Sigmoid colon (tissue), 7 donors: ENCODE measurements around the gene EDARADD. TPM values are rescaled to one million over a fixed set of nuclear protein-coding genes. Genes with fewer than 3 reads are reported as not detected.

ENCODE experiments used
- DNase-seq: peaks from one replicate; pipeline ENCODE4 v3.0.0-alpha.2; 2019
- H3K27ac ChIP-seq, 4 donors: fragments of 200-600 bp; sonication (generic); one replicate each; pipeline ENCODE4 v1.5.1; 2016 to 2019; ENCODE audit warnings: mild to moderate bottlenecking in 1 of 4
- H3K27me3 ChIP-seq, 3 donors: fragments of 200-600 bp; sonication (generic); one replicate each; pipeline ENCODE4 v1.5.1; 2019; ENCODE audit warnings: mild to moderate bottlenecking in 1 of 3
- H3K36me3 ChIP-seq, 4 donors: fragments of 200-600 bp; sonication (generic); one replicate each; pipeline ENCODE4 v1.5.1; 2016 to 2019
- H3K4me1 ChIP-seq, 4 donors: fragments of 200-600 bp; sonication (generic); one replicate each; pipeline ENCODE4 v1.5.1; 2017 to 2019
- H3K4me3 ChIP-seq, 4 donors: fragments of 200-600 bp; sonication (generic); one replicate each; pipeline ENCODE4 v1.5.1; 2017 to 2019; ENCODE audit warnings: mild to moderate bottlenecking in 2 of 4, moderate library complexity in 1 of 4
- H3K9me3 ChIP-seq, 4 donors: fragments of 200-600 bp in 3 of 4; sonication (generic) in 3 of 4; one replicate each; pipeline versions ENCODE4 v1.5.1 to v1.6.1; 2013 to 2019
- CTCF ChIP-seq, 4 experiments: fragments of 450-650 bp in 3 of 4; fragments of 200-600 bp in 1 of 4; IDR thresholded peaks; one replicate each; pipeline ENCODE4 v1.5.1; 2016 to 2019; ENCODE audit warnings: antibody characterized with exemption in 4 of 4, mild to moderate bottlenecking in 3 of 4, moderate library complexity in 2 of 4
- EP300 ChIP-seq, 4 donors: sonication (generic); formaldehyde crosslinking; IDR thresholded peaks; one replicate each; pipeline ENCODE4 v1.6.1; 2017; ENCODE audit warnings: antibody characterized with exemption in 4 of 4
- POLR2A ChIP-seq, 2 donors: fragments of 450-650 bp; IDR thresholded peaks; one replicate each; pipeline ENCODE4 v1.6.1; 2016; ENCODE audit warnings: antibody characterized with exemption in 2 of 2, mild to moderate bottlenecking in 2 of 2, moderate library complexity in 2 of 2
- POLR2AphosphoS5 ChIP-seq, 4 donors: sonication (generic); formaldehyde crosslinking; IDR thresholded peaks; one replicate each; pipeline ENCODE4 v1.6.1; 2017; ENCODE audit warnings: antibody characterized with exemption in 4 of 4
- WGBS, 2 donors: extraction: QIAGEN DNeasy Blood & Tissue Kit; methylation state at CpG; one replicate each; pipeline ENCODE4 v1.1.7; 2013; 5-methylcytosine and 5-hydroxymethylcytosine counted together
- intact Hi-C: fragments of 100-400 bp; cut with DNase I; formaldehyde crosslinking; loops from one replicate; pipeline ENCODE4 v1.15.1; 2023
- polyA plus RNA-seq, 3 donors: library from polyadenylated mRNA; stranded (reverse); fragments of 200-250 nt; gene quantifications; one replicate each; pipeline ENCODE4 v1.2.3, GENCODE V29; 2013
- total RNA-seq, 4 donors: library from RNA; depleted of rRNA; stranded (reverse); fragments of >200 nt; gene quantifications; one replicate each; pipeline ENCODE4 v1.1.0, GENCODE V29; 2016
- donor health status: healthy with polysubstance abuse.
- donor health status: Bipolar disorder and iron deficiency.
- donor health status: healthy.

EDARADD gene
- total and polyA plus RNA-seq, 7 donors: under 0.01 to 0.41 TPM; not detected in 5

DNA sequence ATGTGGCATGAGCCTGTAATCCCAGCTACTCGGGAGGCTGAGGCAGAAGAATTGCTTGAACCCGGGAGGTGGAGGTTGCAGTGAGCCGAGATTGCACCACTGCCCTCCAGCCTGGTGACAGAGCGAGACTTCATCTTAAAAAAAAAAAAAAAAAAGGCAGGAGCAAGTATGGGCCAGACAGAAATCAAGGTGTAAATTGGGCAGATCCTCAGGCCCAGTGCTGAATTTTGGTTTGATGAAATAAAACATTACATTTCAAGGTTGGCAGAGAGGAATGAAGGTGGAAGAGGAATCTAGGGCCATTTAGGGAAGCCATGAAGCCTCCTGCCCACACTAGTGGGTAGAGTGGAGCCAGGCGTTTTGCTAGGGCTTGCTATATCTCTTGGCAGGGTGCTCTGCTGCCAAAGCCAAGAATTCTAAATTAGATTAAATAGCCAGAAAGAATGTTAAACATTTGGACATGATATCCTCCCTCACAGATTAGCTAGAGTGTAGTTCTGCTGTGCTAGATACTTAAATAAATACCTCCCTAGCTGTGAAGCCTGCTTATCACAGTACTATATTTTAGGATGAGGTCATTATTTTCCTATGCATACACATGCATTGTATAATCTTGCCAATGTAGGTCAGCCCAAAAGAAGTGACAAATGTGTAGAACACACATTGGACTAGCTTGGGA is 113.1 kb downstream of the EDARADD start:
- 79 to 88% methylated on average over 5 of the region's 5 CpGs for WGBS, 2 donors
- intact Hi-C loops: no loop called here
- H3K4me3 ChIP-seq: no peak overlapping the region
- H3K27ac ChIP-seq: peak overlapping the region in 1 of 4 donors; percentile 70
- H3K27me3 ChIP-seq: no peaks in the 10 kb centered on the region
- peaks cover 0 to 11% (median 6%) of the 10 kb centered on the region in 4 donors for H3K4me1 ChIP-seq
- TF ChIP-seq CTCF (IDR thresholded peaks at IDR 0.05) (no peak), EP300 (IDR thresholded peaks at IDR 0.05) (no peak), POLR2AphosphoS5 (IDR thresholded peaks at IDR 0.05) (no peak), POLR2A (IDR thresholded peaks at IDR 0.05) (no peak)
- no peaks in the 10 kb centered on the region for H3K36me3 ChIP-seq
- H3K9me3 ChIP-seq: no peaks in the 10 kb centered on the region
- DNase-seq: no peak

DNA sequence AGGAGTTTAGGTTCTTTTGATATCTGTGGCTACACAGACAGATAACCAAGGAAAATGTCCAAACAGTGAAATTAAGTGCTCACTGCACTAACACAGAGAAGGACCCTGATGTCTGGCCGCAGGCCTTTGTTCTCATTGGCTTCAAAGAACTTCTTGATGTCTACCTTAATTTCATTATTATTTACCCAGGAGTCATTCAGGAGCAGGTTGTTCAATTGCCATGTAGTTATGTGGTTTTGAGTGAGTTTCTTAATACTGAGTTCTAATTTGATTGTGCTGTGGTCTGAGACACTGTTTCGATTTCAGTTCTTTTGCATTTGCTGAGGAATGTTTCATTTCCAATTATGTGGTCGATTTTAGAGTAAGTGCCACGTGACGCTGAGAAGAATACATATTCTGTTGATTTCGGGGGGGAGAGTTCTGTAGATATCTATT is 114.5 kb downstream of the EDARADD start:
- Histone ChIP-seq H3K4me3 (no peak overlapping the region), H3K27me3 (no peaks in the 10 kb centered on the region), H3K9me3 (no peaks in the 10 kb centered on the region), H3K4me1 (no peaks in the 10 kb centered on the region), H3K36me3 (no peaks in the 10 kb centered on the region), H3K27ac (no peak overlapping the region)
- intact Hi-C loops: no loop called here
- 79 to 83% methylated on average over 6 of the region's 6 CpGs for WGBS, 2 donors
- DNase-seq: no peak
- no peak for TF ChIP-seq EP300 (IDR thresholded peaks at IDR 0.05)
- TF ChIP-seq CTCF (IDR thresholded peaks at IDR 0.05): no peak
- TF ChIP-seq POLR2A (IDR thresholded peaks at IDR 0.05): no peak
- no peak for TF ChIP-seq POLR2AphosphoS5 (IDR thresholded peaks at IDR 0.05)

- Histone ChIP-seq H3K36me3 (no peaks in the 10 kb centered on the region), H3K4me3 (no peak overlapping the region), H3K4me1 (no peaks in the 10 kb centered on the region), H3K27me3 (no peaks in the 10 kb centered on the region), H3K27ac (no peak overlapping the region), H3K9me3 (no peaks in the 10 kb centered on the region)
- intact Hi-C loops: no loop called here
- no peak for DNase-seq
- 30 to 72% methylated on average over 1 of the region's 1 CpG for WGBS, 2 donors
- TF ChIP-seq POLR2AphosphoS5 (IDR thresholded peaks at IDR 0.05) (no peak), POLR2A (IDR thresholded peaks at IDR 0.05) (no peak), EP300 (IDR thresholded peaks at IDR 0.05) (no peak), CTCF (IDR thresholded peaks at IDR 0.05) (no peak)
Observed at GRCh38 chr1:236509203-236509602, 115.1 kb downstream of the EDARADD start.

- H3K9me3 ChIP-seq: no peaks in the 10 kb centered on the region
Observed at GRCh38 chr1:236509647-236510401, 115.7 kb downstream of the EDARADD start.

More at GRCh38 chr1:236509647-236510401, 115.7 kb downstream of the EDARADD start:
- 27 to 75% methylated on average over 8 of the region's 8 CpGs for WGBS, 2 donors
- no peaks in the 10 kb centered on the region for H3K36me3 ChIP-seq
- H3K27me3 ChIP-seq: no peaks in the 10 kb centered on the region
- intact Hi-C loops: no loop called here
- no peak overlapping the region for H3K27ac ChIP-seq
- H3K4me1 ChIP-seq: no peaks in the 10 kb centered on the region
- DNase-seq: no peak
- no peak for TF ChIP-seq POLR2AphosphoS5 (IDR thresholded peaks at IDR 0.05)
- TF ChIP-seq CTCF (IDR thresholded peaks at IDR 0.05): no peak
- TF ChIP-seq EP300 (IDR thresholded peaks at IDR 0.05): no peak
- TF ChIP-seq POLR2A (IDR thresholded peaks at IDR 0.05): no peak
- H3K4me3 ChIP-seq: no peak overlapping the region
